22Rv1 (cell line): Measurements from ENCODE around the gene HARS2.
"Not testable (repeated sequence)": the region's sequence is repeated elsewhere in the genome, so short reads cannot be mapped to it uniquely, and the experiment has no call there.

ENCODE experiments used
- H3K27ac ChIP-seq: fragments of 450-650 bp; 2 replicates; pipeline ENCODE4 v1.5.1; 2017
- CTCF ChIP-seq: fragments of 450-650 bp; IDR thresholded peaks from 2 replicates; pipeline ENCODE4 v1.5.1; 2017; ENCODE audit warnings: mild to moderate bottlenecking
- ZFX ChIP-seq: fragments of 450-650 bp; IDR thresholded peaks from 2 replicates; pipeline ENCODE4 v1.6.1; 2017; ENCODE audit warnings: antibody characterized with exemption, borderline replicate concordance

The HARS2 gene

DNA sequence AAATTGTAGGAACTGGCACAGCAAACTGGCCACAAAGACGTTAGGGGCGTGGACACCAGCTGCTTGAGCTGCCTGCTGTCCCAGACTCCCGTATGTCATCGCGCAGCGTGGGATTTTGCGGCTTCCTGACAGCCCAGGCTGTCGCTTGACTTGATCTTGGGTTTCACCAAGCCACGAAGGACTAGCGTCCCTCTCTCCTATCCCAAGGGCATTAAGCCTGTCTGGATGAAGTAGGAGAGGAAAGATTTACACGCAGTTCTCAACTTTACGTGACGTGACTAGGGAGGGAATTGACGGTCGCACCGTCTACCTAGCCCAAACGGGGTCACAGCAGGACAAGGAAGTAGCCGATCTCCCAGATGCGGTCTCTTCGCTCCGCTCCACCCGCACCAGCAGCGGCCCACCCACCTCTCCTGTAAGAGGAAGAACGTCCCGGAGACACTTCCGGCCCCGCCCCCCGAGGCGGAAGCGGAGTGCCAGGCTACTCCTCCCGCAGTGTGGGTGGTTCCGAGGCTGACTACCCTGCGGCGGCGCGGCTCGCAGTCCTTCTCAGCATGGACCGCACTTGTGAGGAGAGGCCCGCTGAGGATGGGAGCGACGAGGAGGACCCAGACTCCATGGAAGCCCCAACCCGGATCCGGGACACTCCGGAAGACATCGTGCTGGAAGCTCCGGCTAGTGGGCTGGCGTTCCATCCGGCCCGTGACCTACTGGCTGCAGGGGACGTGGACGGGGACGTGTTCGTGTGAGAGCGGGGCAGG lies 26.7 kb upstream of the HARS2 start, which contains the start of gene WDR55:
Gene WDR55, plus strand, starts transcription at position 546 of the 761 bp plus-strand sequence. Its CDS starts 9 bp downstream, at position 555.
- TF ChIP-seq ZFX = no peak
- no peak for TF ChIP-seq CTCF
- peak within 1 kb of the TSS; percentile 96 for H3K27ac ChIP-seq

GRCh38 chr5:140671035-140671434 lies 20.2 kb upstream of the HARS2 start:
- H3K27ac ChIP-seq = not testable (repeated sequence)

GRCh38 chr5:140671472-140672125 lies 19.7 kb upstream of the HARS2 start:
- no peak overlapping the region for H3K27ac ChIP-seq
- TF ChIP-seq ZFX = no peak
- TF ChIP-seq CTCF = no peak

DNA sequence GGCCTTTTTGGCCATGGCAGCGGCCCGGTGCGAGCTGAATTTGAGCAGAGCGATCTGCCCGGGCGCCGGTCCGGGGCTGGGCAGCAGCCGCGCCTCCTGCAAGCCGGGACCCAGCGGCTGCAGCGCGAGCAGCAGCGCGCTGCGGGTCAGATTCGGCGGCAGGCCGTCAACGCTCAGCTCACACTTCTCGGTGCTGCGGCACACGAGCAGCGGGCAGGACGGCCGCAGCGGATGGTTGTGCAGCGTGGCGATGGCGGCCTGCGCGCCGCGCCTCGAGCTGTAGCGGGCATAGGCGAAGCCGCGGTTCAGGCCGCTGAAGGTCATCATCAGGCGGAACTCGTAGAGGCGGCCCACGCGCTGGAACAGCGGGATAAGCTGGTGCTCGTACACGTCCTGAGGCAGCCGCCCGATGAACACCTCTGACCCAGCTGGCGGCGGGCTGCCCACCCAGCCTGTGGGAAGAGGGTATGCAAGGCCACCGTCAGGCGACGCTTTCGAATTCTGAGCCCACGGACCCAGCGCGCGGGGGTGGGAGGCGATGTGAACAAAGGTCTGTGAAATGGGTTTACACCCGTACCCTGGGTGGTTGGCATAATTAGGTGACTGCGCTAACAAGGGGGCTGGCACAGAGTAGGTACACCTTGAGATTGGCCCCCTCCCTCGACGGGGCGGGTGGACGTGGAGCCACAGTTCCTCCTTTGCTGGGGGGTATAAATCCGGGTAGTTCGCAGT lies 18.6 kb upstream of the HARS2 start:
- no peak overlapping the region for H3K27ac ChIP-seq
- TF ChIP-seq CTCF (no peak), ZFX (no peak)

DNA sequence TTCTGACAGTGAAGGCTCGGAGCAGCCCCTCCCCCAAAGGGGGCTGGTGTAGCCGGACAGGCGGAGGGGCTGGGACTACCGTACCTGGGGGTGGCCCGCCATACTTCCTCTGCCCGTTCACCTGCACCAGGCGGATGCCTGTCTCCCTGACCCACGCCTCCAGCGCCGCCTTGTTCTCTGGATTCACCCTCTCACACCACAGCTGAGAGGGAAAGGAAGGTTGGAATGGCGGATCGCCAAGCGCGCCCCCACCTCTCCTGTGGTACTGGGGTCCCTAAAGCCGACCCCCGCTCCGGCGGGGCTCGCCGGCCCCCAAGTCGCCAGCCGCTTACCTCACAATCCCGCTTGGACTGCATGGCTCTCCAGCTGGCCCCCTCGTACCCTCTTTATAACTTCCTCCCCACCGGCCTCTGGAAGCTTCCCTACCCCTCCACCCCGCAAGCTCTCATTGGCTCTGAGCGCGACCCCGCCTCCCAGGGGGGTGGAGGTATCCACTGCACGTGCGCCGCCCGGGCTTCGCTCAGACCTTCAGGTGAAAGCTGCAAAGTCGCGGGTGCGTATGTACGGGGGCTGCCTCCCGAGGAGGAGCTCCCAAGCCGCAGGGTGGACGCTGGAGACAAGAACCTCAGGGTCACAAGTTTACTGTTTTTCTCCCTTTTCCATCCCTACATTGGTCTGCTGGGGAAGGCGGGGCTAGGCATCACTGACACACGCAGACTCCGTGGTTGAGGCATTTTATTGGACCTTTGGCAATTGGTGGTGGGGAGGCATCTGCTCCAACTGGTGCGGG lies 17.9 kb upstream of the HARS2 start, which contains the start of gene DND1:
Gene DND1, minus strand, starts transcription at position 390 of the 790 bp plus-strand sequence. Its CDS starts 34 bp downstream, at position 356.
- H3K27ac ChIP-seq = no peak within 1 kb of the TSS
- TF ChIP-seq ZFX (no peak), CTCF (no peak)

DNA sequence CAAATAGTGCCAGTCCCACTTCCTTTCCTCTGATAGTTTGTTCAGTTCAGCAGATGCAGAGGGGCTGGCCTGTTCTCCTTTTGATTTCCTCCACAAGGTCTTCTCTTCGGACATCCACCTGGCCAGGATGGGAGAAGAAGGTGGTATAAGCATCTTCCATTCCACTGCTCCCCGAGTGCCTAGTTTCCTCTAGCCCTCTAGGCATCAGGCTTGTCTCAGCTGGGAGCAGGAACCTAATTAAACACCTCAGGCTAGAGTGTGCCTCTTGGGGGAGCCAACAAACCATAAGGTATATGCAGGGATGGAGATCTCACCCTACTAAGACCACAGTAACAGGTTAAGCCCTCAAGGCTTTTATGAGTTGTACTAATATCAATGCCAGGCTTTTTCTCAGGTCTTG lies 17.0 kb upstream of the HARS2 start:
- TF ChIP-seq CTCF = no peak
- no peak for TF ChIP-seq ZFX
- no peak overlapping the region for H3K27ac ChIP-seq

GRCh38 chr5:140674629-140675028 lies 16.6 kb upstream of the HARS2 start:
- no peak overlapping the region for H3K27ac ChIP-seq
- TF ChIP-seq CTCF (no peak), ZFX (no peak)
